22Rv1 (cell line): ENCODE results near the gene DISC1.
"Not testable (repeated sequence)": the region's sequence is repeated elsewhere in the genome, so short reads cannot be mapped to it uniquely, and the experiment has no call there.

ENCODE experiments used
- ZFX ChIP-seq: fragments of 450-650 bp; IDR thresholded peaks from 2 replicates; pipeline ENCODE4 v1.6.1; 2017; ENCODE audit warnings: antibody characterized with exemption, borderline replicate concordance
- TF ChIP-seq, protein P1 (sequence below): fragments of 450-650 bp; IDR thresholded peaks from 2 replicates; pipeline ENCODE4 v1.5.1; 2017; ENCODE audit warnings: mild to moderate bottlenecking

DNA sequence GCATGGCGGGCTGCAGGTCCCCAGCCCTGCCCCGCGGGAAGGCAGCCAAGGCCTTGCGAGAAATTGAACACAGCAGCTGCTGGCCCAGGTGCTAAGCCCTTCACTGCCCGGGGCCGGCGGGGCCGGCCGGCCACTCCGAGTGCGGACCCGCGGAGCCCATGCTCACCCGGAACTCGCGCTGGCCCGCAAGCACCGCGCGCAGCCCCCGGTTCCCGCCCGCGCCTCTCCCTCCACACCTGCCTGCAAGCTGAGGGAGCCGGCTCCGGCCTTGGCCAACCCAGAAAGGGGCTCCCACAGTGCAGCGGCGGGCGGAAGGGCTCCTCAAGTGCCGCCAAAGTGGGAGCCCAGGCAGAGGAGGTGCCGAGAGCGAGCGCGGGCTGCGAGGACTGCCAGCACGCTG lies 15.5 kb downstream of the DISC1 start:
- TF ChIP-seq, protein P1, sequence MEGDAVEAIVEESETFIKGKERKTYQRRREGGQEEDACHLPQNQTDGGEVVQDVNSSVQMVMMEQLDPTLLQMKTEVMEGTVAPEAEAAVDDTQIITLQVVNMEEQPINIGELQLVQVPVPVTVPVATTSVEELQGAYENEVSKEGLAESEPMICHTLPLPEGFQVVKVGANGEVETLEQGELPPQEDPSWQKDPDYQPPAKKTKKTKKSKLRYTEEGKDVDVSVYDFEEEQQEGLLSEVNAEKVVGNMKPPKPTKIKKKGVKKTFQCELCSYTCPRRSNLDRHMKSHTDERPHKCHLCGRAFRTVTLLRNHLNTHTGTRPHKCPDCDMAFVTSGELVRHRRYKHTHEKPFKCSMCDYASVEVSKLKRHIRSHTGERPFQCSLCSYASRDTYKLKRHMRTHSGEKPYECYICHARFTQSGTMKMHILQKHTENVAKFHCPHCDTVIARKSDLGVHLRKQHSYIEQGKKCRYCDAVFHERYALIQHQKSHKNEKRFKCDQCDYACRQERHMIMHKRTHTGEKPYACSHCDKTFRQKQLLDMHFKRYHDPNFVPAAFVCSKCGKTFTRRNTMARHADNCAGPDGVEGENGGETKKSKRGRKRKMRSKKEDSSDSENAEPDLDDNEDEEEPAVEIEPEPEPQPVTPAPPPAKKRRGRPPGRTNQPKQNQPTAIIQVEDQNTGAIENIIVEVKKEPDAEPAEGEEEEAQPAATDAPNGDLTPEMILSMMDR = not testable (repeated sequence)
- TF ChIP-seq ZFX = not testable (repeated sequence)
